ENCODE data around the gene DCTPP1.

Gene DCTPP1

DNA sequence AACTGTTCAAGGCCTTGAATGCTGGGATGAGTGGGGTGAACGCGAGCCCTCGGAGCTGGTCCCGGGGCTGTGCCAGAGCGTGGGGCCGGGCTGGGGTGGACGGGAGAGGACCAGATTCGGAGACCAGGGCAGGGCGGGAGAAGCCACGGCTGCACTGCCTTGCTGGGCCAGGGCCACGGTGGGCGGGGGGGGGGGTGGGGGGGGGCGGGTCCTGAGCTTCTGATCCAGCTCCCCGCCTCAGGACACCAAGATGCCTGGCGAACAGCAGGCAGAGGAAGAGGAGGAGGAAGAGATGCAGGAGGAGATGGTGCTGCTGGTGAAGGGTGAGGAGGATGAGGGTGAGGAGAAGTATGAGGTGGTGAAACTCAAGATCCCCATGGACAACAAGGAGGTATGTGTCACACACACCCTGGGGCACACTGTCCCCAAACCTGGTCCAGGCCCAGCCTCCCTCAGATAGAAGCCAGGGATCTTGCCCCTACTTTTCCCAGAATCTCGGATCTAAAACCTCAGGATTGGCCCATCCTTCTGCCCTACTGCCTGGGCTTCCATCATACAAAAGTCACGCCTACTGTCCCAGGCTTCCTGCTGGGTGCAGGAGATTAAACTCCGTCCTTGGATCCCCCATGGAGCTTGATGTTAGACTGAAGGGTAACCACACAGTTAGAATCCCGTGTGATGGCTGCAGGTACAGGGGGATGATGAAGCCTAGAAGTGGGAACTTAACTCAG is 21.9 kb downstream of the DCTPP1 start:
- Histone ChIP-seq H3K9ac (ENCODE audit: low read depth, low read length, poor library complexity, severe bottlenecking) (peak overlapping the region; percentile 73), H3K4me1 (ENCODE audit: insufficient read depth, low read length, poor library complexity, severe bottlenecking) (peaks cover 41% of the 10 kb centered on the region), H3F3A (ENCODE audit: low read depth) (peaks cover 6% of the 10 kb centered on the region; the same call in 1 of the 2 replicates), H3K9me3 (ENCODE audit: insufficient read depth, low read depth, low read length) (no peaks in the 10 kb centered on the region), H4K20me1 (ENCODE audit: insufficient read depth, low read length, poor library complexity, severe bottlenecking) (peaks cover 16% of the 10 kb centered on the region), H3K27me3 (ENCODE audit: insufficient read depth, low read length, poor library complexity, severe bottlenecking) (no peaks in the 10 kb centered on the region), H2AFZ (ENCODE audit: low read length) (peak overlapping the region; percentile 89), H3K4me2 (ENCODE audit: low read depth, low read length, poor library complexity, severe bottlenecking) (peak overlapping the region; percentile 98), H3K36me3 (ENCODE audit: insufficient read depth, low read length) (peaks cover 1% of the 10 kb centered on the region; the same call in 1 of the 2 replicates), H3K9me2 (replicated peaks; ENCODE audit: low read depth, low read length) (no peaks in the 10 kb centered on the region), H3K4me3 (ENCODE audit: low read length, poor library complexity, severe bottlenecking) (peak overlapping the region; percentile 84), H3K79me2 (ENCODE audit: insufficient read depth, low read length) (peaks cover 35% of the 10 kb centered on the region)
- no peak for TF ChIP-seq CTCF (conservative IDR thresholded peaks at IDR 0.05; ENCODE audit: low read length)
- TF ChIP-seq EZH2phosphoT487 (IDR thresholded peaks at IDR 0.05; ENCODE audit: borderline replicate concordance), result no peak

DNA sequence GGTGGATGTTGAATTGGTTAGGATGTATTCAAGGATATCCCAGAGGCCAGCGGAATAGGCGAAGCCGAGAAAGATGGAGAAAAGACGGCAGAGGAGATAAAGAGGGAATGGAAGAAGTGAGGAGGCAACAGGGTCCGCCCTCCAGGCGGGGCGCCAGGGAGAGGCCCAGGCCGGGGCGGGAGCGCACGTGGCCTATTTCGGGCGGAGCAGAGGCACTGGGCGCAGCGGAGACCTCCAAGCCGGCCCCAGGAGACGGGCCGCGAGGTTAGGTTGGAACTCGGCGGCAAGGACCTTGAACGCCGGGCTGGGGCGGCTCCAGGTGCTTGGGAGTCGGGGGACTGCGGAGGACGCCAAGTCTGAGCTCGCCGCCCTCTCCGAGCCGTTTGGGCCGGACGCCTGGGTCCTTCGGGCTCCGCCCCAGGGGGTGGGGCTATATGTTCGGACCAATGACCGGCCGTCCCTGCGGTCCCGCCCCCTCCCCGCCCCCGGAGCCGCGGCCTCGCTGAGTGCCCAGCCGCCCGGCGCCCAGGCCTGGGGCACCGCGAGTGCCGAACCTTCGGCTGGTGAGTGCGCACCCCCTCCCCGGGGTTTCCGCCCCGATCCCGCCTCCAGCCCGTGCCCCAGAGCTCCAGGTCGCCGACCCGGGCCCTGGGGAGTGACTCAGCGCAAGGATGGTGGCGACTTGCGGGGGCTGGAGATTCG is 22.6 kb downstream of the DCTPP1 start, which contains the start of gene ZNF771:
Gene ZNF771 (plus strand): TSS at position 505 of the 702 bp plus-strand sequence. CDS start 448 bp downstream, outside the sequence.
- H2AFZ ChIP-seq (ENCODE audit: low read length), result peak within 1 kb of the TSS; percentile 89
- no peaks in the 10 kb centered on the region; the same call in 1 of the 2 replicates for H3K36me3 ChIP-seq (ENCODE audit: insufficient read depth, low read length)
- peak within 1 kb of the TSS; percentile 98 for H3K4me2 ChIP-seq (ENCODE audit: low read depth, low read length, poor library complexity, severe bottlenecking)

DNA sequence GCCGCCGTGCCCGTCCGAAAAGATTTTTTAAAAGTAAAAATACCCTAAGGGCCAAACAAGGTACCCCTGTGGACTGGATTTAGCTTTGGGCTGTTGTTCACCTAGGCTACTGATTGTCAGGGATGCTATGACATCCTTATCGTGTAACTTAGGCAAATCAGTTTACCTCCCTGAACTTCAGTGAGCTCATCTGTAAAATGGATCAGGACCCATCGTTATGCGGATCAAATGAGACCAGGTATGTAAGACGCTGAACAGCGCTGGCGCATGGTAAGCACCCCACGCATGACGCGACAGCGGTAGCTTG is 23.1 kb downstream of the DCTPP1 start:
- peak overlapping the region; percentile 89 for H2AFZ ChIP-seq (ENCODE audit: low read length)
- peak overlapping the region; percentile 73 for H3K9ac ChIP-seq (ENCODE audit: low read depth, low read length, poor library complexity, severe bottlenecking)
- no peaks in the 10 kb centered on the region for H3K9me2 ChIP-seq (replicated peaks; ENCODE audit: low read depth, low read length)
- H3F3A ChIP-seq (ENCODE audit: low read depth), result peaks cover 12% of the 10 kb centered on the region
- peak overlapping the region; percentile 98 for H3K4me2 ChIP-seq (ENCODE audit: low read depth, low read length, poor library complexity, severe bottlenecking)
- peaks cover 23% of the 10 kb centered on the region for H3K79me2 ChIP-seq (ENCODE audit: insufficient read depth, low read length)
- peaks cover 29% of the 10 kb centered on the region for H3K4me1 ChIP-seq (ENCODE audit: insufficient read depth, low read length, poor library complexity, severe bottlenecking)
- peak overlapping the region; percentile 84 for H3K4me3 ChIP-seq (ENCODE audit: low read length, poor library complexity, severe bottlenecking)
- peaks cover 7% of the 10 kb centered on the region for H4K20me1 ChIP-seq (ENCODE audit: insufficient read depth, low read length, poor library complexity, severe bottlenecking)
- H3K27me3 ChIP-seq (ENCODE audit: insufficient read depth, low read length, poor library complexity, severe bottlenecking), result no peaks in the 10 kb centered on the region
- H3K36me3 ChIP-seq (ENCODE audit: insufficient read depth, low read length), result no peaks in the 10 kb centered on the region; the same call in 1 of the 2 replicates
- TF ChIP-seq CTCF (conservative IDR thresholded peaks at IDR 0.05; ENCODE audit: low read length) (no peak), EZH2phosphoT487 (IDR thresholded peaks at IDR 0.05; ENCODE audit: borderline replicate concordance) (no peak)
- H3K9me3 ChIP-seq (ENCODE audit: insufficient read depth, low read depth, low read length), result no peaks in the 10 kb centered on the region

More for the DNA sequence above, 22.6 kb downstream of the DCTPP1 start, which contains the start of gene ZNF771:
- peaks cover 28% of the 10 kb centered on the region for H3K79me2 ChIP-seq (ENCODE audit: insufficient read depth, low read length)
- no peaks in the 10 kb centered on the region for H3K9me2 ChIP-seq (replicated peaks; ENCODE audit: low read depth, low read length)
- H3K4me1 ChIP-seq (ENCODE audit: insufficient read depth, low read length, poor library complexity, severe bottlenecking), result peaks cover 34% of the 10 kb centered on the region
- peak within 1 kb of the TSS; percentile 84 for H3K4me3 ChIP-seq (ENCODE audit: low read length, poor library complexity, severe bottlenecking)
- TF ChIP-seq EZH2phosphoT487 (IDR thresholded peaks at IDR 0.05; ENCODE audit: borderline replicate concordance) (no peak), CTCF (conservative IDR thresholded peaks at IDR 0.05; ENCODE audit: low read length) (peak; percentile 21; the same call in 1 of the 2 replicates)
- no peaks in the 10 kb centered on the region for H3K27me3 ChIP-seq (ENCODE audit: insufficient read depth, low read length, poor library complexity, severe bottlenecking)
- peaks cover 9% of the 10 kb centered on the region for H4K20me1 ChIP-seq (ENCODE audit: insufficient read depth, low read length, poor library complexity, severe bottlenecking)
- no peaks in the 10 kb centered on the region for H3K9me3 ChIP-seq (ENCODE audit: insufficient read depth, low read depth, low read length)
- H3K9ac ChIP-seq (ENCODE audit: low read depth, low read length, poor library complexity, severe bottlenecking), result peak within 1 kb of the TSS; percentile 73
- H3F3A ChIP-seq (ENCODE audit: low read depth), result peaks cover 9% of the 10 kb centered on the region; the same call in 1 of the 2 replicates
